ENCODE data around the gene MYO3B.
A peak's percentile ranks its signal among the peaks of the same experiment; 100 is the strongest.

MYO3B gene

GRCh38 chr2:170322140-170322766, 144.3 kb downstream of the MYO3B start:
- H3K4me3 Mint-ChIP-seq: no peak overlapping the region
- H3K9me3 Mint-ChIP-seq: peaks cover 4% of the 10 kb centered on the region
- H3K4me1 Mint-ChIP-seq (ENCODE audit: low read depth): no peaks in the 10 kb centered on the region
- peaks cover 19% of the 10 kb centered on the region for H3K27me3 Mint-ChIP-seq
- no peaks in the 10 kb centered on the region for H3K36me3 Mint-ChIP-seq (ENCODE audit: low read depth)
- H3K27ac Mint-ChIP-seq: no peak overlapping the region

- H3K9me3 Mint-ChIP-seq: peaks cover 4% of the 10 kb centered on the region
- H3K4me1 Mint-ChIP-seq (ENCODE audit: low read depth): no peaks in the 10 kb centered on the region
- no peak overlapping the region for H3K4me3 Mint-ChIP-seq
- H3K27me3 Mint-ChIP-seq: peaks cover 13% of the 10 kb centered on the region
- H3K27ac Mint-ChIP-seq: no peak overlapping the region
- no peaks in the 10 kb centered on the region for H3K36me3 Mint-ChIP-seq (ENCODE audit: low read depth)
Measured at GRCh38 chr2:170323743-170324142, 145.8 kb downstream of the MYO3B start.

- Mint-ChIP-seq H3K27ac (no peak overlapping the region), H3K36me3 (ENCODE audit: low read depth) (no peaks in the 10 kb centered on the region), H3K27me3 (peaks cover 12% of the 10 kb centered on the region), H3K4me1 (ENCODE audit: low read depth) (no peaks in the 10 kb centered on the region), H3K4me3 (no peak overlapping the region), H3K9me3 (peaks cover 4% of the 10 kb centered on the region)
Measured at GRCh38 chr2:170324640-170325046, 146.7 kb downstream of the MYO3B start.

GRCh38 chr2:170330881-170331280, 152.9 kb downstream of the MYO3B start:
- no peak overlapping the region for H3K27ac Mint-ChIP-seq
- no peaks in the 10 kb centered on the region for H3K36me3 Mint-ChIP-seq (ENCODE audit: low read depth)
- H3K9me3 Mint-ChIP-seq: no peaks in the 10 kb centered on the region
- H3K4me3 Mint-ChIP-seq: no peak overlapping the region
- H3K27me3 Mint-ChIP-seq: peaks cover 8% of the 10 kb centered on the region
- H3K4me1 Mint-ChIP-seq (ENCODE audit: low read depth): no peaks in the 10 kb centered on the region

- Mint-ChIP-seq H3K27ac (no peak overlapping the region), H3K4me1 (ENCODE audit: low read depth) (no peaks in the 10 kb centered on the region), H3K4me3 (no peak overlapping the region), H3K27me3 (peaks cover 8% of the 10 kb centered on the region), H3K36me3 (ENCODE audit: low read depth) (no peaks in the 10 kb centered on the region), H3K9me3 (no peaks in the 10 kb centered on the region)
Measured at GRCh38 chr2:170332676-170333402, 154.9 kb downstream of the MYO3B start.

GRCh38 chr2:170335351-170335750, 157.4 kb downstream of the MYO3B start:
- Mint-ChIP-seq H3K4me3 (no peak overlapping the region), H3K27ac (no peak overlapping the region), H3K9me3 (no peaks in the 10 kb centered on the region), H3K4me1 (ENCODE audit: low read depth) (peaks cover 3% of the 10 kb centered on the region), H3K27me3 (peaks cover 5% of the 10 kb centered on the region), H3K36me3 (ENCODE audit: low read depth) (no peaks in the 10 kb centered on the region)

GRCh38 chr2:170336408-170336807, 158.5 kb downstream of the MYO3B start:
- no peak overlapping the region for H3K4me3 Mint-ChIP-seq
- H3K4me1 Mint-ChIP-seq (ENCODE audit: low read depth): peaks cover 14% of the 10 kb centered on the region
- no peak overlapping the region for H3K27ac Mint-ChIP-seq
- H3K27me3 Mint-ChIP-seq: peaks cover 5% of the 10 kb centered on the region
- H3K36me3 Mint-ChIP-seq (ENCODE audit: low read depth): no peaks in the 10 kb centered on the region
- no peaks in the 10 kb centered on the region for H3K9me3 Mint-ChIP-seq

GRCh38 chr2:170336916-170337315, 159.0 kb downstream of the MYO3B start:
- Mint-ChIP-seq H3K9me3 (no peaks in the 10 kb centered on the region), H3K4me1 (ENCODE audit: low read depth) (peaks cover 19% of the 10 kb centered on the region), H3K27ac (no peak overlapping the region), H3K27me3 (peaks cover 5% of the 10 kb centered on the region), H3K4me3 (no peak overlapping the region), H3K36me3 (ENCODE audit: low read depth) (no peaks in the 10 kb centered on the region)

GRCh38 chr2:170339322-170339721, 161.4 kb downstream of the MYO3B start:
- Mint-ChIP-seq H3K27me3 (no peaks in the 10 kb centered on the region), H3K9me3 (no peaks in the 10 kb centered on the region), H3K27ac (no peak overlapping the region), H3K36me3 (ENCODE audit: low read depth) (no peaks in the 10 kb centered on the region), H3K4me3 (no peak overlapping the region), H3K4me1 (ENCODE audit: low read depth) (peaks cover 20% of the 10 kb centered on the region)

- peak overlapping the region; percentile 3 for H3K27ac Mint-ChIP-seq
- no peaks in the 10 kb centered on the region for H3K36me3 Mint-ChIP-seq (ENCODE audit: low read depth)
- no peaks in the 10 kb centered on the region for H3K27me3 Mint-ChIP-seq
- no peak overlapping the region for H3K4me3 Mint-ChIP-seq
- H3K9me3 Mint-ChIP-seq: no peaks in the 10 kb centered on the region
- H3K4me1 Mint-ChIP-seq (ENCODE audit: low read depth): peaks cover 20% of the 10 kb centered on the region
Measured at GRCh38 chr2:170339750-170340692, 162.1 kb downstream of the MYO3B start.

- H3K27ac Mint-ChIP-seq: no peak overlapping the region
- peaks cover 20% of the 10 kb centered on the region for H3K4me1 Mint-ChIP-seq (ENCODE audit: low read depth)
- H3K9me3 Mint-ChIP-seq: no peaks in the 10 kb centered on the region
- no peak overlapping the region for H3K4me3 Mint-ChIP-seq
- no peaks in the 10 kb centered on the region for H3K36me3 Mint-ChIP-seq (ENCODE audit: low read depth)
- no peaks in the 10 kb centered on the region for H3K27me3 Mint-ChIP-seq
Measured at GRCh38 chr2:170340693-170341068, 162.7 kb downstream of the MYO3B start.

- no peaks in the 10 kb centered on the region for H3K36me3 Mint-ChIP-seq (ENCODE audit: low read depth)
- H3K4me1 Mint-ChIP-seq (ENCODE audit: low read depth): peaks cover 20% of the 10 kb centered on the region
- H3K9me3 Mint-ChIP-seq: no peaks in the 10 kb centered on the region
- H3K4me3 Mint-ChIP-seq: no peak overlapping the region
- H3K27me3 Mint-ChIP-seq: no peaks in the 10 kb centered on the region
- no peak overlapping the region for H3K27ac Mint-ChIP-seq
Measured at GRCh38 chr2:170341684-170342623, 164.0 kb downstream of the MYO3B start.

- Mint-ChIP-seq H3K27ac (no peak overlapping the region), H3K9me3 (no peaks in the 10 kb centered on the region), H3K27me3 (no peaks in the 10 kb centered on the region), H3K36me3 (ENCODE audit: low read depth) (no peaks in the 10 kb centered on the region), H3K4me3 (no peak overlapping the region), H3K4me1 (ENCODE audit: low read depth) (peaks cover 20% of the 10 kb centered on the region)
Measured at GRCh38 chr2:170344663-170345346, 166.9 kb downstream of the MYO3B start.

GRCh38 chr2:170345607-170346006, 167.7 kb downstream of the MYO3B start:
- H3K27me3 Mint-ChIP-seq: no peaks in the 10 kb centered on the region
- H3K9me3 Mint-ChIP-seq: no peaks in the 10 kb centered on the region
- peaks cover 14% of the 10 kb centered on the region for H3K4me1 Mint-ChIP-seq (ENCODE audit: low read depth)
- no peaks in the 10 kb centered on the region for H3K36me3 Mint-ChIP-seq (ENCODE audit: low read depth)
- no peak overlapping the region for H3K27ac Mint-ChIP-seq
- H3K4me3 Mint-ChIP-seq: no peak overlapping the region
